Suppressor macrophage treated with lipopolysaccharide for 4 hours (primary cell): ENCODE data around the gene PVALEF.

Experiments
- DNase-seq: peaks from one replicate; pipeline ENCODE4 v3.0.0-alpha.2; 2020

PVALEF gene

GRCh38 chr17:81222906-81223761 is 57.8 kb downstream of the PVALEF start, which contains the start of gene CEP131:
TSS of gene CEP131 (minus strand) at chr17:81222965. CDS start at chr17:81220056, 2,909 bp downstream.
- peak; percentile 100 for DNase-seq

DNA sequence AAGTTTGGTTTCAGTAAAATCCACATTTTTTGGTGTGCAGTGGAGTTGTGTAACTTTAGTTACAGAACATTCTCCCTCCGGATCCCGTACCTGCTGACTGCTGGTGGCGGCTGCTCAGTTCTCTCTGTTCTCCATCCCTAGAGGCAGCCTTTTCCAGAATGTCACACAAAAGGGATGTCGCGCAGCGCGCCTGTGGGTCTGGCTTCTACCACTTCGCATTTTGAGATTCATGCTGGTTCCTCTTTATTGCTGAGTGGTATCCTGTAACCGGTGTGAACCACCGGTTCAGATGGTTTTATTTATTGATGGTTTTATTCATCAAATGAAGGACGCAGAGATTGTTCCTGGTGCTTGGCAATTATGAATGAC is 58.4 kb downstream of the PVALEF start:
- peak; percentile 29 for DNase-seq

- DNase-seq, result peak; percentile 10
These were observed 62.3 kb downstream of the PVALEF start for GRCh38 chr17:81227630-81228029.

GRCh38 chr17:81228420-81228819 is 63.1 kb downstream of the PVALEF start:
- DNase-seq, result peak; percentile 71

- no peak for DNase-seq
These were observed 63.7 kb downstream of the PVALEF start for GRCh38 chr17:81228834-81229665.

DNA sequence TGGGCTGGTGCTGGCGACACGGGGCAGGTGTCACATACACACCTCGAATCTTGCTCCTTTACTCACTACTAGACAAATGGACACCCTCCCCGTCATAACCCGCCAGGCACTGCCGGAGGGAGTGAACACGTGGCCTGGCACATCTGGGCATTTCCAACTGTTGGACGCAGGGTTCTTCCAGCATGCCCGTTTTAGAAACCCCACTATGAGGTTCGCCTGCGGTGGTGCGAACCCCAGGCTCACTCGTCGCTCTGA is 64.3 kb downstream of the PVALEF start:
- no peak for DNase-seq

- DNase-seq, result no peak
These were observed 64.9 kb downstream of the PVALEF start for GRCh38 chr17:81230043-81230820.

DNA sequence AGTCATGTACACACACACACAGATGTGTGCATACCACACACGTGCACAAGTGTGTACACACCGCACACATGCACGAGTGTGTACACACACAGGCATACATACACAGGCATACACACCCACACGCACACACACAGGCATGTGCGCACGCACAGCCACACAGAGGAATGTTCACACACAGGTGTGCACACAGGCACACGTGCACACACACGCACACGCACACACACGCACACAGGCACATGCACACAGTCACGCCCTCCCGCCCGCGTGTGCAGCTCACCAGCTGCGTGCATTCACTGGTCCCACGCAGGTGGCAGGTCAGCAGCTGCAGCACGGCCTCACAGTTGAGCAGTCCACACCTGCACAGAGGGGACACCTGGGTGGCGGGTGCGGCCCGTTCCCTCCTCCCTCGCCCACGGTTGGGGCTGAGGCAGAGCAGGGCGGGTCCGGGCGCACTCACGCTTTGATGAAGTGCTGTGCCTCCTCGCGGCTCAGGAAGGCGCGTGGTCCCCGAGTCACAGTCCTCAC is 65.9 kb downstream of the PVALEF start:
- no peak for DNase-seq

GRCh38 chr17:81231766-81232581 is 66.7 kb downstream of the PVALEF start:
- DNase-seq, result no peak
